ENCODE data around the gene VSTM1.
"Not testable (repeated sequence)": the region's sequence is repeated elsewhere in the genome, so short reads cannot be mapped to it uniquely, and the experiment has no call there.

VSTM1 gene

DNA sequence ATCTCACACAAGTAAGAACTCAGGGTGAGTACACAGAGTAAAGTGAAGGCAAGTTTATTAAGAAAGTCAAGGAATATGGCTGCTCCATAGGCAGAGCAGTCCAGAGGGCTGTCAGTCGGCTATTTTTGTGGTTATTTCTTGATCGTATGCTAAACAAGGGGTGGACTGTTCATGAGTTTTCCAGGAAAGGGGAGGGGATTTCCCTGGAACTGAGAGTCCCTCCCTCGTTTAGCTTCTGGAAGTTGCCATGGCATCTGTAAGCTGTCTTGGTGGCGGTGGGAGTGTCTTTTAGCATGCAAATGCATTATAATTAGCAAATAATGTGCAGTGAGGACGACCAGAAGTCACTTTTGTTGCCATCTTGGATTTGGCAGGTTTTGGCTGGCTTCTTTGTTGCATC is 5.8 kb upstream of the VSTM1 start:
- no peak for DNase-seq

DNA sequence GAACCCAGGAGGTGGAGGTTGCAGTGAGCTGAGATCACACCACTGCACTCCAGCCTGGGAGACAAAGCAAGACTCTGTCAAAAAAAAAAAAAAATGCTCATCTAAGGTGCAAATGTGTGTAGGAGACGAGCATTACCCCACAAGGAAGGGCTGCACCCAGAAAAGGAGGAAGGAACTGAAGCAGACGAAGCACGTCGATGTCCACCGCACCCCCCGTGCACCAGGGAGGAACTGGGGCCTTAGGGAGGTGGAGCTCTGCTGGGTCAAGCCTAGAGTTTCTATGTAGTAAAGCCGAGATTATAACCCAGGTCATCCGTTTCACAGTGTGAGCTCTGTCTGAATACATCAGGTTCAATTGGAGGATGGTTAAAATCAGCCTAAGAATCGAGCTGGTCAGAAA is 1.1 kb downstream of the VSTM1 start:
- DNase-seq = no peak

DNA sequence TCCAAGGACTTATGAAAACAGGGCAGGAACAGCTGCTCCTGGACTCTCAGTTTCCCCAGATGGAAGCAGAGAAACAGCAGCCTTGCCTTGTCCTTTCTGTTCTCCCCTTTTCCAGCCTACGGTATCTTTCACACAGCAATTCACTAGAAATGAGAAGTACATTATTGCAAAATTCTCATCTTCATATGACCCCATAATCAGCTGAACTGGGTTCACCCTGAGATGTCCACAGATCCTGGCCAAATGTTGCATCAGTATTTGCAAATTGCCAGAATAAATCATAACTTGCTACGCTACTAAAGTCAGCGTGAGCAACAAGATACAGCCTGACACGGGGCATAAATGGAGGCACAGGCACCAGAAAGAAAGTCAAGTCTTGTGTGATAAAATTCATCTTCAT is 16.1 kb downstream of the VSTM1 start:
- DNase-seq = no peak

DNA sequence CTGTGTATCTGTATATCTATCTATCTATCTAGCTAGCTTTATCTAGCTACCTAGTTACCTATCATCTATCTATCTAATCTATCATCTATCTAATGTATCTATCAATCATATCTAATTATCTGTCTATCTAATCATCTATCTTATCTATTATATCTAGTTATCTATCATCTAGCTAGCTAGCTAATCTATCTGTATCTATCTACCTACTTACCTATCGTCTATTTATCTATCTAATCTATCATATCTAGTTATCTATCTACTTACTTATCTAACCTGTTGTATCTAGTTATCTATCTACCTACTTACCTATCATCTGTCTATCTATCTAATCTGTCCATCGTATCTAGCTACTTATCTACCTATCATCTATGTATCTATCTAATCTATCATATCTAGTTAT is 17.9 kb downstream of the VSTM1 start:
- DNase-seq = no peak

DNA sequence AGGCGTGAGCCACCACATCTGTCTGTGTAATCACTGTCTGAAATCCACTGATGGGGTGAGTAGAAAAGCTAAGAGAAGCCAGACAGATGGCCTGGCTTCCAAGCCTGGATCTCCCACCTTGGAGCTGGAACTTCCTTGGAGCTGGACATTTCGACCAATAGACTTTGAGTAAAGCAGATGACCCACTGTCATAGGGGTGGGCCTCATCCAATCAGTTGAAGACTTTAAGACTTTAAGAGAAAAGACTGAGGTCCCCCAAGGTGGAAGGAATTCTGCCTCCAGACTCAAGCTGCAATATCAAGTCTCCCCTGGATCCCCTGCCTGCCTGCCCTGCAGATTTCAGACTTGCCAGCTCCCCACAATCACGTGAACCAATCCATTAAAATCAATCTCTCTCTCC is 20.7 kb downstream of the VSTM1 start:
- no peak for DNase-seq

DNA sequence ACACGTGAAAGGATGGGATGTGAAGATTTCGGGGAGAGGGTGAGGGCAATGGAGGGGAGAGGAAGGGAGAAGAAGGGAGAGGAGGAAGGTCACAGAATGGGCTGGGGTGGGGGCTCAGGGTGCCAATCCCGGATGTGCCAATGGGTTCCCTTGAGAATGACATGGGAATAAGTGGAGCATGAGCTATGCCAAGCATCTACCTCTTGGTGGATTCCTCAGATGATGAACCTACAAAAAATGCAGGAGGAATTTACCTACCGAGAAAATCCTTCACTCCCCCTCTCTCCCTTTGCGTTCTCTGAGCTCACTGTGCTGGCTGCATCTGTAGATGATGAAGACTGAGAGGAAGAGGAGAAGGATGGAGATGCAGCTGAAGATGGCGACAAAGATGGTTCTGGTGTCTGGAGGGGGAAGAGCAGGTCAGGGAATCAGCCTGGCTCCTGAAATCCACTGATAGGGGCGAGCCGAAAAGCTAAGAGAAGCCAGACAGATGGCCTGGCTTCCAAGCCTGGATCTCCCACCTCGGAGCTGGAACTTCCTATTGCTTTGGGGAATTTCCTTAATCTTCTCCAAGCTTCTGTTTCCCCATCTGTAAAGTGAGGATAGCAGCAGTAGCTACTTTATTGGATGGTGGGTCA is 21.6 kb downstream of the VSTM1 start:
- DNase-seq = no peak

DNA sequence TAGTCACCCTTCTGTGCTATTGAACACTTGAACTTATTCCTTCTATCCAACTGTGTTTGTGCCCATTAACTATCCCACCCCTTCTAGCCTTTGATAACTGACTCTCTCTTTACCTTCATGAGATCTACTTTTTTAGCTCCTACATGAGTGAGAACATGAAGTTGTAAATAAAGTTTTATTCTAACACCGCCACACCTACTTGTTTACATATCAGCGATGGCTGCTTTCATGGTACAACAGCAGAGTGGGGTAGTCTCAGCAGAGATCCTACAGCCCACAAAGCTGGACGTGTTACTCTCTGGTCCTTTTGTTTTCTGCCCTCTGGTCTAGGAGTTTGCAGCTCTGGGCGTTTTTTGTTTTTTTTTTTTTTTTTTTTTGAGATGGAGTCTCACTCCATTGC is 23.7 kb downstream of the VSTM1 start:
- no peak for DNase-seq

DNA sequence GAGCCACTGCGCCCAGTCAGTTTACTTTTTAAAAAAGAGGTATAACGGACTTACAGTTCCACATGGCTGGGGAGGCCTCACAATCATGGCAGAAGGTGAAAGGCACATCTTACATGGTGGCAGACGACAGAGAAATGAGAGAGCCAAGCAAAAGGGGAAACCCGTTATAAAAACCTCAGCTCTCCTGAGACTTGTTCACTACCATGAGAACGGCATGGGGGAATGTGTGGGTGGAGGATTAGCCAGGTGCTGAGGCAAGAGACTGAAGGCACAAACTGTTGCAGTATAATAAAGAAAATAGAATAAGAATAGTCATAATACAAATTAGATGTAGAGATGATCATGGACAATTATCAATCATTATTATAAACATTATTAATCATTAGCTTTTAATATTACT is 27.2 kb downstream of the VSTM1 start:
- not testable (repeated sequence) for DNase-seq

DNA sequence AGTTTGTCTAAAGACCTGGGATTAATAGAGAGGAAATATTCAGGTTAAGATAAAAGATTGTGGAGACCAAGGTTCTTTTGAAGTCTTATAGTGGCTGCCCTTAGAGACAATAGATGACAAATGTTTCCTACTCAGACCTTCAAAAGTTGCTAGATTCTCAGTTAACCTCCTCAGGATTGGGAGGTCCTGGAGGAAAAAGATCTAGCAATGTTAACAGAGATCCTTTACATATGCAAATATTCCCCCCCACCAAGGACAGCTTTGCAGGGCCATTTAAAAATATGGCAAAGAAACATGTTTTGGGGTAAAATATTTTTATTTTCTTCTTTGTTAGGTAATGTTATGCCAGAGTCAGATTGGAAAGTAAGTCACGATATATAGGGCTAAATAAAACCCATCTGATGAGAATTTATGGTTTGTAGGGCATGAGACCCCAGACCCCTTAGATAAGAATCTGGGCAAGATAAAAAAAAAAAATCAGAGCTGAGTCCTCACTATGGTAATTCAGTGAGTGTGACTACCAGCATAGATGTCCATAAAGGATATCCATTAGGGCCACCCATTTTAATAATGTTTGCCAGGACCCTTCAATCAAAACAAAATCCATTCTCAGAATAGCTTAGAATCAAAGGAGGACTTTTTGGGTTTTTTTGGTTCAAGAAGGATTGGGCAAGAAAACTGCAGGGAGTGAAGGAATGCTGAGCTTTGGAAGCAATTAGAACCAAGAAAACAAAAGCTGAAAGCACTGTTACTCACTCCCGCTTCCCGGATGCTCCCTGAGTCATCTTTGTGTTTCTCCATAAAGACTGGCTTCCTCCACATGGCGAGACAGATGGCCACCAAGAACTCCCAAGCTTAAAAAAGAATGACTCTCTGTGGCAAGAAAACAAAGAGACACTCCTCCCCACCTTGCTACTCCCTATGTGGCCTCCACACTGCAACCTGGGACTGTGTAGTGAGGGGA is 28.2 kb downstream of the VSTM1 start:
- no peak for DNase-seq

DNA sequence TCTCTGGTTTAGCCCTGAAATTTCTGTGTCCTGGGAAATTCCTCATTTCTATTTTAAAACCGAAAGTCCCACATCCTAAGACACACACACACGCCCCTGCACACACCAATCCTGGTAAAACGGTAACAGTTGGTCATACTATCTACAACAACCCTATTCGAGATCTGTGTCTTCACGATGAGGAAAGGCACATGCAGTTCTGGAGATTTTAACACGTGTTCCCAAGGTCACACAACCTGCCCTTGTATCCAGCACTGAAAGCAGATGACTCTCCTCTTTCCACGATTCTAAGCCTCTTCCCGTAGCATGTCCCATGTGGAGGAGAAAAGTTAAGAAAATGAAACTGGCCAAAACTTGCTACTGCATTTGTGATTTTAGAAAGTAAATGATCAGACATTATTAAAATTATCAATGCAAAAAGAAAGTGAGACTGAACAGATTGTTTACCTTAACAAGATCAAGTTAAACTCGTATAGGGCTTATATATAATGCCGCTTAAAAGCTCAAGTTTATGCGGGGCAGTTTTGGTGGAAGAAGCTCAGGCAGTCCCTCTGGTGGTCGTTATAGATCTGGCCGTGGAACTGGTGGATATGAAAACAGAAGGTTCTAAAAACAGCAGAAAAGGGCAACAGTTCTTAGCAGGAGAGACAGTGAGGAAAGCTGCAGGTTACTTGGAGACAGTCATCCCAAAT is 32.7 kb downstream of the VSTM1 start:
- no peak for DNase-seq

DNA sequence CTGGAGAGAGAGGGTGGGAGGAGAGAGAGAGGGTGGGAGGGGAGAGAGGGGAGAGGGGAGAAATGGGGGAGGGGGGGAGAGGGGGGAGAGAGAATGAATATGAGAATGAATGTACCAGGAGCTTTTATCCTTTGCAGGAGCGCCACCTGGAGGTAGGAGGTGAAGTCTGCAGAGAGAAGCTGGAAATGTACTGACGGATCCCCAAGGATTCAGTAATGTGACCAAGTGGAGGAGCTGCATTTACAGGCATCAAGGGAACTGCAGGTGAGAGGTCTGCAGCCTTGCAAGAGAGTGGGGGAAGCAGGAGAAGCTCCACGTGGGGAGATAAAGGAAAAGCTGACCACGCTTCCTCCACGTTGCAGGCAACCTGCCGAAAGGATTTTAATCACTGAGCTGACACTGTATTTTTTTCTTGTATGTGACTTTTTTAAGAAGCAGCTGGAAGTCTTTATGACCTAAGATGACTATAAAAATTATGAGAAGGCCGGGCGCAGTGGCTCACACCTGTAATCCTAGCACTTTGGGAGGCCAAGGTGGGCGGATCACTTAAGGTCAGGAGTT is 33.7 kb downstream of the VSTM1 start:
- peak; percentile 77 for DNase-seq

DNA sequence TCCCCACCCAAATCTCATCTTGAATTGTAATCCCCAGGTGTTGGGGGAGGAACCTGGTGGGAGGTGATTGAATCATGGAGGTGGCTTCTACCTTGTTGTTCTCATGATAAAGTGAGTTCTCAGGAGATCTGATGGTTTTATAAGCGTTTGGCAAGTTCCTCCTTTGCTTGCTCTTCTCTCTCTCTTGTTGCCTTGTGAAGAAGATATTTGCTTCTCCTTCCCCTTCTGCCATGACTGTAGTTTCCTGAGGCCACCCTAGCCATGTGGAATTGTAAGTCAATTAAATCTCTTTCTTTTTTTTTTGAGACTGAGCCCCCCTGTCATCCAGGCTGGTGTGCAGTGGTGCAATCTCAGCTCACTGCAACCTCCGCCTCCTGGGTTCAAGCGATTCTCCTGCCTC is 34.4 kb downstream of the VSTM1 start:
- no peak for DNase-seq

DNA sequence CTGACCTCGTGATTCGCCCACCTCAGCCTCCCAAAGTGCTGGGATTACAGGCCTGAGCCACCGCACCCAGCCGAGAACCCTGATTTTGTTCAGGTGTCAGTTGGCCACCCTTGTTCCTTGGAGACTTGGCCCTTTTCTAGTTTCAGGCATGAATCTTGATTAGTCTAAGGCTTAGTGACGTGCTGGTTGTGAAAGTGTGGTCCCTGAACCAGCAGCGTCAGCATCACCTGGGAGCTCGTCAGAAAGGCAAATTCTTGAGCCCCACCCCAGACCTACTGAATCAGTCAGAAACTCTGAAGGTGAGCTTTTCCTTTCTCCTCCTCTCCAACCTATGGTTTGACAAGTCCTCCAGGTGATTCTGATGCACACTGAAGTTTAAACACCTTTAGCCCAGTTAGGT is 37.0 kb downstream of the VSTM1 start:
- no peak for DNase-seq

DNA sequence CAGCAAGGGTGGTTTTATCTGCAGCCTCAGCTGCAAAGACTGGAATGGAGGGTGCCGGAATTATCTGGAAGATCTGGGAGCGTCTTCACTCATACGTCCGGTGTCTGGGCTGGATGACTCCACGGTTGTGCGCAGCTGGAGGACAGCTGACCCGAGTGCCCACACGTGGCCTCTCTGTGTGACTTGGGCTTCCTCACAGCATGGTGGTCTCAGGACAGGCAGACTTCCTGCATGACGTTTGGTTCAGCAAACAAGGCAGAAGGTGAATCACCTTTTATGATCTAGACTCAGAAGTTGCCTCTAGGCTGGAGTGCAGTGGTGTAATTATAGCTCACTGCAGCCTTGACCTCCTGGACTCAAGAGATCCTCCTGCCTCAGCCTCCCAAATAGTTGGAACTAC is 39.0 kb downstream of the VSTM1 start:
- no peak for DNase-seq

DNA sequence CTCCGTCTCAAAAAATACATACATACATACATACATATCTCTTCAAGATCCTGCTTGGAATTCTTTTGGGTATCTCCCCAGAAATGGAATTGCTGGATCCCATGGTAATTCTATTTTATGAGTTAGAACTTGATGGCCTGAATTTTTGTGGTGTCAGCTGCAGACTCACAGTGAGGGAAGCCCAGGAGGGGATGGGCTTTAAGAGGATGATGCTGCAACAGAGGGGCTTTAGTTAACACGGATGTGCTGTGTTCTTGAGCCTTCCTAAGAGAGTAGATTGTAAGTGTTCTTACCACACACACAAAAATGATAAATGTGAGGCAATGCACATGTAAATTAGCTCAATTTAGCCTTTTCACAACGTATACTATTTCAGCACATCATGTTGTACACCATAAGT is 40.5 kb downstream of the VSTM1 start:
- DNase-seq = no peak

DNA sequence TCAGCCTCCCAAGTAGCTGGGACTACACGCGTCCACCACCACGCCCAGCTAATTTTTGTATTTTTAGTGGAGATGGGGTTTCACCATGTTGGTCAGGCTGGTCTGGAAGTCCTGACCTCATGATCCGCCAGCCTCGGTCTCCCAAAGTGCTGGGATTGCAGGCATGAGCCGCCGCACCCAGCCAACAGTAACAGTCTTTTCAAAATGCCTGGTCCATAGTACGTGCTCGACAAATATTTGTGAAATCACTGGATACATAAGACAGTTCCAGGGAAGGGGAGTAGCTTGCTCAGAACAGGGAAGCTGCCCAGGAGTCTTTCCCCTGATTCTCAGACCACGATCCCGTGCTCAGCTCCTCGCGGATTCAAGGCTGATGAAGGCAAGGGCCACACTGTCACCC is 41.8 kb downstream of the VSTM1 start:
- no peak for DNase-seq

DNA sequence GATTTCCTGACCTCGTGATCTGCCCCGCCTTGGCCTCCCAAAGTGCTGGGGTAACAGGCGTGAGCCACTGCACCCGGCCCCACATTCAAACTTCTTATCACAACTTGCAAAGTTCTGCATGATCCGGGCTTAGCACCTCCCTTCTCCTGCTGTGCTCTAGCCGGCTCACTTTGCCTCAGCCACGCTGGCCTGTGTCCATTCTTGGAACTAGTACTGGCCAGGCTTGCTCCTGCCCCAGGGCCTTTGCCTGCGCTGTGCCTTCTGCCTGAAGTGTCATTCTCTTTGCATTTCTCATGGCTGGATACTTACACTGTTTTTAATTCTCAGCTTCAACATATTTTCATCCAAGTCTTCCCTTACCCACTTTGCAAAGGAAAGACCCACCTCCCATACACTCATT is 42.3 kb downstream of the VSTM1 start:
- DNase-seq = no peak

DNA sequence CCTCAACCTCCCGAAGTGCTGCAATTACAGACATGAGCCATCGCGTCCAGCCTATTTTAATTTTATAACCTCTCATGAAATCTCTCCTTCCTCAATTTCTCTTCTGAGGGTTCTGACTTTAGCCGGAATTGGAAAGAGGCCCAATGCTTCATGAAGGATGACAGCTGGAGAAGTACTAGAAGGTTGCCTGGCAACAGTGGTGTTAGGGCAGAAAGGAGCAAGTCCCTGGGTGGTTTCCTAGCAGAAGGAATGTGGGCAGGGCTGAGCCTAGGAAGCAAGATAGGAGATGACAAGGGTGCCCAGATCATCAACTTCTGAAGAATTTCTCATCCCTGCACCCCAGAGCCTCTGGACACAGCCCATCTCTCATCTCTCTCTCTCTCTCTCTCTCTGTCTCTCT is 46.4 kb downstream of the VSTM1 start:
- no peak for DNase-seq

DNA sequence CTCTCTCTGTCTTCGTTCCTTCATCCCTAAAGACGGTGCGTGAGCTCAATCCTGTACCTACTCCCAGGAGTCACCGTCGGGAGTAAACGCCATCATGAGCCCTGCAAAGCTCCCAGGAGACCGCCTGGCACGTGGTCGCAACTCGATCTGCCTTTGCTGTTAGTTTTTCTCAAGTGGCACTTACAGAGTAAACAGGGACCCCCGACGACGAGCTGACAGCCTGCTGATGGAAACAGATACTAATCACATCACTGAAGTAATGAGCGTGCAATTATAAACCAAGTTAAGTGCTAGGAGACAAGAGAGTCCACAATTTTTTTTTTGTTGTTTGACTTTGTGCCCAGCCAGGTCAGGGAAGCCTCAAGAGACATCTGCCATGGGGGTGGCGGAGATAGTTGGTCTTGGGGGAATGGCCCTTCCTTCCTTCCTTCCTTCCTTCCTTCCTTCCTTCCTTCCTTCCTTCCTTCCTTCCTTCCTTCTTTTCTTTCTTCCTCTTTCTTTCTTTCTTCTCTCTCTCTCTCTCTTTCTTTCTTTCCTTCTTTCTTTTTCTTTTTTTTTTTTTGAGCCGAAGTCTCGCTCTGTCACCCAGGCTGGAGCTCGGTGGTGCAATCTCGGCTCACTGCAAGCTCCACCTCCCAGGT is 48.7 kb downstream of the VSTM1 start:
- DNase-seq = no peak

DNA sequence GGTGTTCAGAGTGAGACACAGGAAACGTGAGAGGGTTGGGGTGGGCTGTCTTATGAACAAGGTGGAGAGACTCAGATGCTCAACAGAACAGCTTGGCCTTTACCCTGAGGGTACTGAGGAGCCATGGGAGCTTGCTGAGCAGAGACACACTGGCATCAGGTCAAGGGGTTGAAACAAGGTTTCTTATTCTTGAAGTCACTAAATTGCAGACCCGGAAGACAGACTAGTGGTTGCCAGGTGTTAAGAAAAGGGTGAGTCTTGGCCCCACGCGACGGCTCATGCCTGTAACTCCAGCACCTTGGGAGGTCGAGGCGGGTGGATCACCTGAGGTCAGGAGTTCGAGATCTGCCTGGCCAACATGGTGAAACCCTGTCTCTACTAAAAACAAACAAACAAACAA is 49.8 kb downstream of the VSTM1 start:
- no peak for DNase-seq

DNA sequence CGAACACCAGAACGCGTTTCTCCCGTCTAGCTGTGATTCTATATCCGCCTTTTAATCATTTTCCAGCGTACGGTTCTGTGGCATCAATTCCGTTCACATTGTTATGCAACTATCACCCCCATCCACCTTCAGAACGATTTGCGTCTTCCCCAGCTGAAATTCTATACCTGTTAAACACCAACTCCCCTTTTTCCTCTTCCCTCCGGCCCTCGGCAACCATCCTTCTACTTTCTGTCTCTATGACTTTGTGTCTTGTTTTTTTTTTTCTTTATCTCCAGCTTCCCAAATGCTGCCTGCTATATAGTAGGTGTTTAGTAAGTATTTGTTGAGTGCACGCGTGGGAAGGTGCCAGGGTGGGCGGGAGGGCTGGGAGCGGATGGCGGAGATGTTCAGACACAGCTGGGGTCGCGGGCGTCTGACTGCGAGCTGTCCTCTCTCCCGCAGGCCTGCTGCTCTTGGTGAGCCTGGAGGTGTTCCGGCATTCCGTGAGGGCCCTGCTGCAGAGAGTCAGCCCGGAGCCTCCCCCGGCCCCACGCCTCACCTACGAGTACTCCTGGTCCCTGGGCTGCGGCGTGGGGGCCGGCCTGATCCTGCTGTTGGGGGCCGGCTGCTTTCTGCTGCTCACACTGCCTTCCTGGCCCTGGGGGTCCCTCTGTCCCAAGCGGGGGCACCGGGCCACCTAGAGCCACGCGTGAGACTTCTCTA is 52.0 kb downstream of the VSTM1 start:
- no peak for DNase-seq

DNA sequence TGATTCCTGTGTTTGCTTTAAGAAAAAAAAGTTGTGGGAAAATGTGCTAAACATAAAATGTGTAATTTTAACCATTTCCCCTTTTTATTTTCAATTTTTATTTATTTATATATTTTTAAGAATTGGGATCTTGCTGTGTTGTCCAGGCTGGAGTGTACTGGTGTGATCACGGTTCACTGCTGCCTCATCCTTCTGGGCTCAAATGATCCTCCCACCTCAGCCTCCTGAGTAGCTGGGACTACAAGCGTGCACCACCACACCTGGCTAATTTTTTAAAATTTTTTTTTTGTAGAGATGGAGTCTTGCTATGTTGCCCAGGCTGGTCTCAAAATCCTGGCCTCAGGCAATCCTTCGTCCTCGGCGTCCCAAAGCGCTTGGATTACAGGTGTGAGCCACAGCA is 53.2 kb downstream of the VSTM1 start:
- no peak for DNase-seq
